SKM-1 (cell line): ENCODE results near the gene TNFRSF18.

Experiments used
- DNase-seq: peaks from one replicate; lab custom pipeline; 2025; ENCODE audit not compliant: unreplicated experiment; lab: John Stamatoyannopoulos, UW

Gene TNFRSF18

DNA sequence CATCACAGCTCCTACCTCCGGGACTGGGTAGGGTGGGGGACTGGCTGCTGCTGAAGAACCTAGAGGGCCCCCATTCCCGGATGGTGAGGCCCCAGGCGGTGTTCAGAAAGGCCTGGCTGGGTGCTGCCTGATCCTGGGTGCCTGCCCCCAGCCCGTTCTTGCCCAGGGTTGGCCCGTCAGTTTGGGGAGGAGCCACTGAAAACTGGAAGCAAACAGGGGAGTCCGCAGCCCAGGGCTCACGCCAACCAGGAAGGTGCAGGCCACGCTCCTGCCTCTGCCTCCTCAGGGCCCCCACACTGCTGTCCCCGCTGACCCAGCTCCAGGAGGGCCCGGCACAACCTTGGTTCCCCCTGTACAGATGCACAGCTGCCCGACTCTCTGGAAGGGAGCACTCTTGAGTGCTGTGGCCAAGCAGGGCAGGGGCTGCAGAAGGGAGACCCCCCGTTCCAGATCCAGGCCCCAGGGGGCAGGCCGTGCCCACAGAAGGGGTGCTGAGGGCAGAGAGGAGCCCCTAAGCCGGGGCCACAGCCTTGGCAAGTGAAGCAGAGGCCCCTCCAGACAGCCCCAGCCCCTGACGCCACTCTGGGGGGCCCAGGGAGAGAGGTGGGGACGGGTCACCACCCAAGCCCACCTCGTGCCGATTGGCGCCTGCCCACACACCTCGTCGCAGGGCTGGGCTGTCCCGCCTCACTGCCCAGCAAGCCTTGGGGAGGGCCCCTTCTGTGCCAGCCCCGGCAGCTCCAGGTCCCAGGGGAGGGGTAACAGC, 34.6 kb upstream of the TNFRSF18 start:
- DNase-seq, result no peak

GRCh38 chr1:1240348-1240732, 33.9 kb upstream of the TNFRSF18 start:
- no peak for DNase-seq

DNA sequence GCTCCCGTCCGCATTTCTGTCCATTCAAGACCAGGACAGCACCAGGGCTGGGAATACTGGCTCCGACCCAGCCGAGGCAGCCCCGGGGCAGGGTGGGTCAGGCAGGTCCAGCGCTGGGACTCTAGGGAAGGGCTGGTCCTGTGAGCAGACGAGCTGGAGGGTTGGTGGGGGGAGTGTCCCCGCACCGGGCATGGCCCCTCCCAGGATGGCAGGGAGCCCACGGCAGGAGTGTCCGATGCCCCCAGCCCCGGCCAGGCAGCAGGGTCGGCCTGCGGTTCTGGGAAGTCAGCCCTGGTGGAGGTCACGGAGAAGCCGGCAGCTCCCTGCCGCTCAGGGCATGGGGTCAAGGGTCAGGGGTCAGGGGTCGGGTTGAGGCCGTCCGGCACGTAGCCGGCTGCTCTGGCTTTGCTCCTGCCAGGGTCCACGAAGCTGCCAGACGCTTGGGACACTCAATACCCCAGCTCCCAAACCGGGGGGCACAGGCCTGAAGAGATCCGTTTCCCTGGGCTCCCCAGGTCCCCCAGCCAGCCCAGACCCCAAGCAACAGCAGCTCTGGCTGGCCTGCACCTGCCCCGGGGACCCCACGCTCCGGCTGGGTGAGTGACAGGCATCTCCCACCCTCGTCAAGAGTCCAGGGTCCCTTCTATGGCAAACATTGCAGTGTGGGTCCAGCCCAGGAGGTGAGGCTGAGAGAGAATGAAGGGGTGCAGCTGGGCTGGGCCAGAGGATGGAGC, 33.4 kb upstream of the TNFRSF18 start:
- DNase-seq, result no peak

- no peak for DNase-seq
Measured at GRCh38 chr1:1239227-1239613, 32.8 kb upstream of the TNFRSF18 start.

GRCh38 chr1:1238702-1239178, 32.3 kb upstream of the TNFRSF18 start:
- DNase-seq, result no peak

GRCh38 chr1:1237874-1238701, 31.7 kb upstream of the TNFRSF18 start:
- DNase-seq, result no peak

GRCh38 chr1:1236945-1237873, 30.8 kb upstream of the TNFRSF18 start:
- DNase-seq, result no peak

GRCh38 chr1:1236176-1236763, 29.9 kb upstream of the TNFRSF18 start:
- DNase-seq, result no peak

- DNase-seq, result no peak
Measured at GRCh38 chr1:1235016-1235744, 28.8 kb upstream of the TNFRSF18 start.

DNA sequence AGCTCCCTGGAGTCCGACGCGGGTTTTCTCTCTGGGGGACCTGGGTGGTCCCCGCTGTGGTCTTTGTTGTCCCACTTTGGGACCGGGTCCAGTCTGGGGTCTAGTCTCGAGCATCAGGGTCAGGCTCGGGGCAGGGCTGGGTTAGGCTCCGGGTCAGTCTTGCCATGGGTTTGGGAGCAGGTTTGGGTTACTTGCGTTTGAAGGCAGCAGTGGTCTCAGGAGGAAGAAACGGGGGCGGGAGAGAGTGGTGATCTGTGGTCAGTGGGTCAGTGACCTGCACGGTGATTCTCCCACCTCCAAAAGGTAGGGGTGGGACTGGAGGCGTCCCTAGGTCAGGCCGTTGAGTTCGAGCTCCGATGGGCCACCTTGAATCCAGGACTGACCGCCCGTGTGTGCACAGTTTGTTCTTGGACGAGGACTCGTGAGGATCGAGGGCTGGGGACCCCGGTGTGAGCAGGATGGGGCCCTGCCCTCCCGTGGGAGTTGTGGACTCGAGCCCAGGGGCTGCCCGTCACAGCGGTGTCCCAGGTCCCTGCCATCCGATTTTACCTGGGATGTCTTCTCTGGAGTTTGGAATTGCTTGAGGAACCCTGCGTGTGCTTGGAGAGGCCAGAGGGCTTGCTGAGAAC, 27.9 kb upstream of the TNFRSF18 start:
- DNase-seq, result no peak

GRCh38 chr1:1233567-1233892, 27.1 kb upstream of the TNFRSF18 start:
- no peak for DNase-seq

DNA sequence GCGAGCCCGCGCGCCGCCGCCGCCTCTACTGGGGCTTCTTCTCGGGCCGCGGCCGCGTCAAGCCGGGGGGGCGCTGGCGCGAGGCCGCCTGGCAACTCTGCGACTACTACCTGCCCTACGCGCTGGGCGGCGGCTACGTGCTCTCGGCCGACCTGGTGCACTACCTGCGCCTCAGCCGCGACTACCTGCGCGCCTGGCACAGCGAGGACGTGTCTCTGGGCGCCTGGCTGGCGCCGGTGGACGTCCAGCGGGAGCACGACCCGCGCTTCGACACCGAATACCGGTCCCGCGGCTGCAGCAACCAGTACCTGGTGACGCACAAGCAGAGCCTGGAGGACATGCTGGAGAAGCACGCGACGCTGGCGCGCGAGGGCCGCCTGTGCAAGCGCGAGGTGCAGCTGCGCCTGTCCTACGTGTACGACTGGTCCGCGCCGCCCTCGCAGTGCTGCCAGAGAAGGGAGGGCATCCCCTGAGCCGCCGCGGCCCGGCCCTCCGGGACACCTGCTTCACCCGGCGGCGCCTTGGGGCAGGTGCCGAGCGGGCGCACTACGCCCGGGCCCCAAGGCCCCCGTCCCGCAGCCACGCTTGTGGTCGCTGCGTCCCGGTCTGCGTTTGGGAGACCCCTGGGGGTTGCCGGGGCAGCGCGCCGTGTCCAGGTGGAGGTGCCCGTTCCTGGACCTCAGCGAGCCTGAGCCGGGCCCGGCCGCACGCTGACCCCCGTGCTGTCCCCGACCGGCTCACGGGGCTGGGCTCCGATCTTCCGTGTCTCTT, 26.6 kb upstream of the TNFRSF18 start:
- DNase-seq, result no peak

DNA sequence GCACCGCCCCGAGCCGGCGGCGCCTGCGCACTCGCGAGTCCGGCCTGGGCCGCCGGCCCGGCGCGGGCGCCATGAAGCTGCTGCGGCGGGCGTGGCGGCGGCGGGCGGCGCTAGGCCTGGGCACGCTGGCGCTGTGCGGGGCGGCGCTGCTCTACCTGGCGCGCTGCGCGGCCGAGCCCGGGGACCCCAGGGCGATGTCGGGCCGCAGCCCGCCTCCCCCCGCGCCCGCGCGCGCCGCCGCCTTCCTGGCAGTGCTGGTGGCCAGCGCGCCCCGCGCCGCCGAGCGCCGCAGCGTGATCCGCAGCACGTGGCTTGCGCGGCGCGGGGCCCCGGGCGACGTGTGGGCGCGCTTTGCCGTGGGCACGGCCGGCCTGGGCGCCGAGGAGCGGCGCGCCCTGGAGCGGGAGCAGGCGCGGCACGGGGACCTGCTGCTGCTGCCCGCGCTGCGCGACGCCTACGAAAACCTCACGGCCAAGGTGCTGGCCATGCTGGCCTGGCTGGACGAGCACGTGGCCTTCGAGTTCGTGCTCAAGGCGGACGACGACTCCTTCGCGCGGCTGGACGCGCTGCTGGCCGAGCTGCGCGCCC, 25.9 kb upstream of the TNFRSF18 start, which contains the start of gene B3GALT6:
Gene B3GALT6 (plus strand): TSS at position 30 of the 588 bp plus-strand sequence. CDS start 42 bp downstream, at position 72.
- no peak for DNase-seq

DNA sequence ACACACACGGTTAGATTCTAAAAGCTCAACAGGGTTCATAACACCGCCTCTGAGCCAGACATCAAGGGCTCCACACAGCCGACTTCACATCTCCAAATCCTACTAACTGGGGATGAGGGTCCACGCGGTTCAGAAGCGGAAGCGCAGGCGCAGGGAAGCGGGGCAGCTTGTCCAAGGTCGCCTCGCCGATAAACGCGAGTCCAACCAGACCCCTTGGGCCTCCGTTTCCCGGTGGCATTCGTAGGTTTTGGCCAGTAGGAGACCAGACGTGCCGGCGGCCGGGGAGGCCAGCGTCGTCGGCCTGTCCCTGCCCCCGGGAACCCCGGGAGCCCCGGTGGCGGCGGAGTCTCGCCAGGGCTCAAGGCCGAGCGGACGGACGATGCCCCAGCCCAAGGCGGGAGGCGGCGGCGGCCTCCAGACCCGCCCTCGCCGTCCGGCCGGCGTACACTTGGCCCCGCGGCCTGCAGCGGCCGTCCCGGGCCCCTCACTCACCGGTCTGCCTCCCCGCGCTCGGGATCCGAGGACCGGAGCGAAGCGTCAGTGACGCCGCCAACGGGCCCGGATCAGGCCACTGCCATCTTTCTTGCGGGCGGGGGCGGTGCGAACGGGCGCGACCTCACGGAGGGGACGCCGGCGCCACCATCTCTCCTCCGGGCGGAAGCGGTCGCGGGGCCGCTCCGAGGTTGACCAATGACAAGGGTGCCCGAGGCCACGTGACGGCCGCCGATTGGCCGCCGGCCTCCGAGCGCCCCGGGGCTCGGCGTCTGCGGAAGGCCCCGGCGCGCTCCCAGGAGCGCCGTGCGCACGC, 25.2 kb upstream of the TNFRSF18 start, which contains the start of gene SDF4:
Gene SDF4 (minus strand): TSS at position 602 of the 808 bp plus-strand sequence. CDS start 3,229 bp downstream, outside the sequence.
- peak; percentile 79 for DNase-seq

DNA sequence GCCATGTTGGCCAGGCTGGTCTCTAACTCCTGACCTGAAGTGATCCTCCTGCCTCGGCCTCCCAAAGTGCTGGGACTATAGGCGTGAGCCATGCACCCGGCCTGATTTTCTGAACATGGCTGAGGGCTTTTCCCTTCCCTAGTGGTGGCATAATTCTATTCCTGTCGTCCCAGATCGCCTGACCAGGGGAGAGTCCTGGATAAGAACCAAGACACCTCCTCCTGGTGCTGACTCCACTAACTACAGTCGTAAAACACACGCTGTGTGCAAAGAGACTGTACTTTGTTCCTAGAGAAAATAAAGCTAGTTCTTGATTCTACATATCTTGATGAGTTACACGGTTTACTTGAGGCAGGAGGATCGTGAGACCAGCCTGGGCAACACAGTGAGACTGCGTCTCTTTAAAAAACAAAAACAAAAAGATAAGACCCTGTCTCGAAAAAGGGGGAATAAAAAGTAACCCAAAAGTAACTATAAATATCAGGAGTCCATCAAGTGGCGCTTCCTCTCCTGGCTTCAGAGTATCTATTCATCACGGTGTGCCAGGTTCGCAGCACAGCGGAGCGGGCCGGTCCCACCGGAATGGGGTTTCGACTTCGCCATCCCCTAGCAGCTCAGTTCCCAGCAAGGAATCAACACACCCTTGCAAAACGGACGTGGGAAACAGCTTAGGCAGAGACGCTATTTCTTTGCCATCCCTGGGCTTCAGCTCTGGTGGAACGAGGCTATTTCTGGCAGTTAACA, 24.4 kb upstream of the TNFRSF18 start:
- DNase-seq, result no peak

GRCh38 chr1:1229770-1230169, 23.4 kb upstream of the TNFRSF18 start:
- no peak for DNase-seq
